Uterus (tissue), 2 donors: Measurements from ENCODE around the gene FHIT.

Source experiments
- CTCF ChIP-seq, 4 experiments: fragments of 200-600 bp in 2 of 4; fragments of 450-650 bp in 2 of 4; sonication (generic) in 2 of 4; IDR thresholded peaks; one replicate each; pipeline ENCODE4 v1.5.1; 2016 to 2019; ENCODE audit warnings: antibody characterized with exemption in 4 of 4, mild to moderate bottlenecking in 2 of 4, moderate library complexity in 1 of 4
- POLR2A ChIP-seq, 2 donors: fragments of 450-650 bp; IDR thresholded peaks; one replicate each; pipeline ENCODE4 v1.6.1; 2016; ENCODE audit warnings: antibody characterized with exemption in 2 of 2, mild to moderate bottlenecking in 1 of 2, moderate library complexity in 1 of 2

GRCh38 chr3:59884409-59884808 lies 1366.8 kb downstream of the FHIT start:
- no peak for TF ChIP-seq CTCF (IDR thresholded peaks at IDR 0.05)
- TF ChIP-seq POLR2A (IDR thresholded peaks at IDR 0.05): no peak
